ENCODE data around the gene MACROH2A2.
A peak's percentile ranks its signal among the peaks of the same experiment; 100 is the strongest.
"Not testable (repeated sequence)": the region's sequence is repeated elsewhere in the genome, so short reads cannot be mapped to it uniquely, and the experiment has no call there.

Gene MACROH2A2

GRCh38 chr10:70052462-70053217 lies at the start of gene MACROH2A2:
Gene MACROH2A2 (plus strand): TSS chr10:70052846. CDS start chr10:70075659, 22,813 bp downstream.
- H3K9me3 ChIP-seq (ENCODE audit: low read length), result no peaks in the 10 kb centered on the region

GRCh38 chr10:70007116-70007820 lies 45.4 kb upstream of the MACROH2A2 start:
- H2AFZ ChIP-seq (ENCODE audit: low read depth, low read length), result no peak overlapping the region
- H3K36me3 ChIP-seq (ENCODE audit: insufficient read depth, low read length), result no peaks in the 10 kb centered on the region
- no peaks in the 10 kb centered on the region for H3K9me3 ChIP-seq (ENCODE audit: low read length)
- no peaks in the 10 kb centered on the region for H3K4me1 ChIP-seq (ENCODE audit: insufficient read depth, low read length)
- no peaks in the 10 kb centered on the region for H3K27me3 ChIP-seq (ENCODE audit: insufficient read depth, low read length)
- H3K4me3 ChIP-seq (ENCODE audit: low read length), result no peak overlapping the region

More at GRCh38 chr10:70052462-70053217, at the start of gene MACROH2A2:
- Histone ChIP-seq H3K27me3 (ENCODE audit: insufficient read depth, low read length) (no peaks in the 10 kb centered on the region), H3K36me3 (ENCODE audit: insufficient read depth, low read length) (peaks cover 5% of the 10 kb centered on the region), H3K4me1 (ENCODE audit: insufficient read depth, low read length) (peaks cover 16% of the 10 kb centered on the region), H3K4me3 (ENCODE audit: low read length) (peak within 1 kb of the TSS; percentile 95), H2AFZ (ENCODE audit: low read depth, low read length) (peak within 1 kb of the TSS; percentile 87)

- H2AFZ ChIP-seq (ENCODE audit: low read depth, low read length), result no peak overlapping the region
- no peaks in the 10 kb centered on the region for H3K9me3 ChIP-seq (ENCODE audit: low read length)
- peaks cover 4% of the 10 kb centered on the region for H3K4me1 ChIP-seq (ENCODE audit: insufficient read depth, low read length)
- no peaks in the 10 kb centered on the region for H3K36me3 ChIP-seq (ENCODE audit: insufficient read depth, low read length)
- H3K4me3 ChIP-seq (ENCODE audit: low read length), result no peak overlapping the region
- peaks cover 3% of the 10 kb centered on the region for H3K27me3 ChIP-seq (ENCODE audit: insufficient read depth, low read length)
These were observed 21.4 kb upstream of the MACROH2A2 start for GRCh38 chr10:70031215-70031614.

GRCh38 chr10:70032667-70033289 lies 19.9 kb upstream of the MACROH2A2 start:
- Histone ChIP-seq H3K9me3 (ENCODE audit: low read length) (no peaks in the 10 kb centered on the region), H2AFZ (ENCODE audit: low read depth, low read length) (no peak overlapping the region), H3K4me3 (ENCODE audit: low read length) (no peak overlapping the region), H3K36me3 (ENCODE audit: insufficient read depth, low read length) (no peaks in the 10 kb centered on the region), H3K27me3 (ENCODE audit: insufficient read depth, low read length) (peaks cover 3% of the 10 kb centered on the region), H3K4me1 (ENCODE audit: insufficient read depth, low read length) (peaks cover 4% of the 10 kb centered on the region)

- no peaks in the 10 kb centered on the region for H3K36me3 ChIP-seq (ENCODE audit: insufficient read depth, low read length)
- peaks cover 3% of the 10 kb centered on the region for H3K27me3 ChIP-seq (ENCODE audit: insufficient read depth, low read length)
These were observed 18.4 kb upstream of the MACROH2A2 start for GRCh38 chr10:70034232-70034631.

GRCh38 chr10:70035531-70035930 lies 17.1 kb upstream of the MACROH2A2 start:
- no peak overlapping the region for H2AFZ ChIP-seq (ENCODE audit: low read depth, low read length)
- H3K4me1 ChIP-seq (ENCODE audit: insufficient read depth, low read length), result no peaks in the 10 kb centered on the region
- H3K36me3 ChIP-seq (ENCODE audit: insufficient read depth, low read length), result no peaks in the 10 kb centered on the region
- no peaks in the 10 kb centered on the region for H3K9me3 ChIP-seq (ENCODE audit: low read length)
- H3K27me3 ChIP-seq (ENCODE audit: insufficient read depth, low read length), result peaks cover 3% of the 10 kb centered on the region
- no peak overlapping the region for H3K4me3 ChIP-seq (ENCODE audit: low read length)

More at GRCh38 chr10:70034232-70034631, 18.4 kb upstream of the MACROH2A2 start:
- no peak overlapping the region for H2AFZ ChIP-seq (ENCODE audit: low read depth, low read length)
- H3K9me3 ChIP-seq (ENCODE audit: low read length), result no peaks in the 10 kb centered on the region
- no peak overlapping the region for H3K4me3 ChIP-seq (ENCODE audit: low read length)
- H3K4me1 ChIP-seq (ENCODE audit: insufficient read depth, low read length), result peaks cover 4% of the 10 kb centered on the region

GRCh38 chr10:70038923-70039322 lies 13.7 kb upstream of the MACROH2A2 start:
- H2AFZ ChIP-seq (ENCODE audit: low read depth, low read length), result no peak overlapping the region
- no peaks in the 10 kb centered on the region for H3K36me3 ChIP-seq (ENCODE audit: insufficient read depth, low read length)
- no peaks in the 10 kb centered on the region for H3K9me3 ChIP-seq (ENCODE audit: low read length)
- no peaks in the 10 kb centered on the region for H3K27me3 ChIP-seq (ENCODE audit: insufficient read depth, low read length)
- no peaks in the 10 kb centered on the region for H3K4me1 ChIP-seq (ENCODE audit: insufficient read depth, low read length)
- no peak overlapping the region for H3K4me3 ChIP-seq (ENCODE audit: low read length)

GRCh38 chr10:70041016-70041415 lies 11.6 kb upstream of the MACROH2A2 start:
- H2AFZ ChIP-seq (ENCODE audit: low read depth, low read length), result no peak overlapping the region
- H3K36me3 ChIP-seq (ENCODE audit: insufficient read depth, low read length), result no peaks in the 10 kb centered on the region
- no peak overlapping the region for H3K4me3 ChIP-seq (ENCODE audit: low read length)
- no peaks in the 10 kb centered on the region for H3K27me3 ChIP-seq (ENCODE audit: insufficient read depth, low read length)
- no peaks in the 10 kb centered on the region for H3K4me1 ChIP-seq (ENCODE audit: insufficient read depth, low read length)
- H3K9me3 ChIP-seq (ENCODE audit: low read length), result no peaks in the 10 kb centered on the region

- not testable (repeated sequence) for H3K9me3 ChIP-seq (ENCODE audit: low read length); H3K36me3 ChIP-seq (ENCODE audit: insufficient read depth, low read length); H3K27me3 ChIP-seq (ENCODE audit: insufficient read depth, low read length); H3K4me3 ChIP-seq (ENCODE audit: low read length); H2AFZ ChIP-seq (ENCODE audit: low read depth, low read length); H3K4me1 ChIP-seq (ENCODE audit: insufficient read depth, low read length)
These were observed 10.9 kb upstream of the MACROH2A2 start for GRCh38 chr10:70041739-70042138.

- not testable (repeated sequence) for H3K27me3 ChIP-seq (ENCODE audit: insufficient read depth, low read length); H3K9me3 ChIP-seq (ENCODE audit: low read length); H2AFZ ChIP-seq (ENCODE audit: low read depth, low read length); H3K36me3 ChIP-seq (ENCODE audit: insufficient read depth, low read length); H3K4me1 ChIP-seq (ENCODE audit: insufficient read depth, low read length); H3K4me3 ChIP-seq (ENCODE audit: low read length)
These were observed 5.6 kb upstream of the MACROH2A2 start for GRCh38 chr10:70047066-70047465.

GRCh38 chr10:70048030-70048723 lies 4.5 kb upstream of the MACROH2A2 start:
- Histone ChIP-seq H3K36me3 (ENCODE audit: insufficient read depth, low read length) (no peaks in the 10 kb centered on the region), H3K4me1 (ENCODE audit: insufficient read depth, low read length) (peaks cover 9% of the 10 kb centered on the region)

GRCh38 chr10:70051848-70052247 lies 798 bp upstream of the MACROH2A2 start:
- Histone ChIP-seq H3K4me1 (ENCODE audit: insufficient read depth, low read length) (peaks cover 16% of the 10 kb centered on the region), H2AFZ (ENCODE audit: low read depth, low read length) (peak overlapping the region; percentile 87), H3K36me3 (ENCODE audit: insufficient read depth, low read length) (peaks cover 3% of the 10 kb centered on the region), H3K9me3 (ENCODE audit: low read length) (no peaks in the 10 kb centered on the region), H3K27me3 (ENCODE audit: insufficient read depth, low read length) (no peaks in the 10 kb centered on the region), H3K4me3 (ENCODE audit: low read length) (peak overlapping the region; percentile 95)

More at GRCh38 chr10:70048030-70048723, 4.5 kb upstream of the MACROH2A2 start:
- Histone ChIP-seq H3K9me3 (ENCODE audit: low read length) (no peaks in the 10 kb centered on the region), H2AFZ (ENCODE audit: low read depth, low read length) (no peak overlapping the region), H3K27me3 (ENCODE audit: insufficient read depth, low read length) (no peaks in the 10 kb centered on the region), H3K4me3 (ENCODE audit: low read length) (no peak overlapping the region)

Data from neuron (in vitro differentiated cells).